Cardiac fibroblast (primary cell): Measurements from ENCODE around the gene MPPE1.
"Not testable (repeated sequence)": the region's sequence is repeated elsewhere in the genome, so short reads cannot be mapped to it uniquely, and the experiment has no call there.

Experiments
- DNase-seq, 2 donors: peaks; one replicate each; pipeline versions ENCODE4 v3.0.0 to v3.0.0-alpha.2; 2010; ENCODE audit warnings: low read depth in 2 of 2
- H3K4me3 ChIP-seq, 2 donors: replicated peaks in 1 of 2; 1 replicate in 1 of 2; 2 replicates in 1 of 2; pipeline ENCODE4 v1.5.1; 2011; ENCODE audit warnings: low read depth in 2 of 2, low read length in 2 of 2, mild to moderate bottlenecking in 2 of 2, moderate library complexity in 1 of 2
- TF ChIP-seq, protein P1 (sequence below): IDR thresholded peaks from one replicate; pipeline ENCODE4 v1.5.1; 2011; ENCODE audit warnings: low read depth, mild to moderate bottlenecking, low read length, inconsistent platforms

MPPE1 gene

GRCh38 chr18:11859282-11859830 lies 48.8 kb downstream of the MPPE1 start:
- TF ChIP-seq, protein P1, sequence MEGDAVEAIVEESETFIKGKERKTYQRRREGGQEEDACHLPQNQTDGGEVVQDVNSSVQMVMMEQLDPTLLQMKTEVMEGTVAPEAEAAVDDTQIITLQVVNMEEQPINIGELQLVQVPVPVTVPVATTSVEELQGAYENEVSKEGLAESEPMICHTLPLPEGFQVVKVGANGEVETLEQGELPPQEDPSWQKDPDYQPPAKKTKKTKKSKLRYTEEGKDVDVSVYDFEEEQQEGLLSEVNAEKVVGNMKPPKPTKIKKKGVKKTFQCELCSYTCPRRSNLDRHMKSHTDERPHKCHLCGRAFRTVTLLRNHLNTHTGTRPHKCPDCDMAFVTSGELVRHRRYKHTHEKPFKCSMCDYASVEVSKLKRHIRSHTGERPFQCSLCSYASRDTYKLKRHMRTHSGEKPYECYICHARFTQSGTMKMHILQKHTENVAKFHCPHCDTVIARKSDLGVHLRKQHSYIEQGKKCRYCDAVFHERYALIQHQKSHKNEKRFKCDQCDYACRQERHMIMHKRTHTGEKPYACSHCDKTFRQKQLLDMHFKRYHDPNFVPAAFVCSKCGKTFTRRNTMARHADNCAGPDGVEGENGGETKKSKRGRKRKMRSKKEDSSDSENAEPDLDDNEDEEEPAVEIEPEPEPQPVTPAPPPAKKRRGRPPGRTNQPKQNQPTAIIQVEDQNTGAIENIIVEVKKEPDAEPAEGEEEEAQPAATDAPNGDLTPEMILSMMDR = no peak
- no peak for DNase-seq
- no peak overlapping the region for H3K4me3 ChIP-seq

DNA sequence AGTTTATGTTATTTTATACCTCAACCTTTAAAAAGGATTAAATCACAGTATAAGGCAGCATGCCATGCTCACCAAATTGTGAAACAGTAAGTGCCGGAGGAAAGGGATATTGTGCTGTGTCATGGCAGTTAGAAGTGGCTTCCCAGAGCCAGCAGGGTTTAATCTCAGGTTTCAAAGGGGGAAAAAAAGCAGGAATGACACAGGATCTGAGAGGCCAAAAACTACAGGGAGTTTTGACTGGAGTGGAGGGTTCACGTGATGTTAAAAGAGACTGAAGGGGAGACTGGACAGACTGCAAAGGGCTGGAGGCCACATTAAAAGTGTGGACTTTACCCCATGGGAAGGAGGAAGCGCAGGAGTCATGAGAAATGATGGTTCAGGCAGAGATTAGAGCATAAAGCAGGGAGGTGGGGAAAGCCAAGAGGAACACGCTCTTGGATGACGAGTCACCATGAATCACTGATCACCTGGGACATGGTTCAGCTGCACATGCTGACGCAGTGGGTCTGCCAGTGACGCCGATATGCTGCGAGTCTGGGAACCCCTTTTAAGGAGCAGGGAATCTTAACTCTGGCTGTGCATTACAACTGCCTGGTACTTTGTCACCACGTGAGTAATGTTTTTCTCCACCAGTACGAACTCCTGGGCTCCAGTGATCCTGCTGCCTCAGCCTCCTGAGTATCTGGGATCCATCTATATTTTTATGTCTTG lies 50.8 kb downstream of the MPPE1 start:
- TF ChIP-seq, protein P1 = no peak
- peak; percentile 99 to 100 for DNase-seq
- no peak overlapping the region for H3K4me3 ChIP-seq

DNA sequence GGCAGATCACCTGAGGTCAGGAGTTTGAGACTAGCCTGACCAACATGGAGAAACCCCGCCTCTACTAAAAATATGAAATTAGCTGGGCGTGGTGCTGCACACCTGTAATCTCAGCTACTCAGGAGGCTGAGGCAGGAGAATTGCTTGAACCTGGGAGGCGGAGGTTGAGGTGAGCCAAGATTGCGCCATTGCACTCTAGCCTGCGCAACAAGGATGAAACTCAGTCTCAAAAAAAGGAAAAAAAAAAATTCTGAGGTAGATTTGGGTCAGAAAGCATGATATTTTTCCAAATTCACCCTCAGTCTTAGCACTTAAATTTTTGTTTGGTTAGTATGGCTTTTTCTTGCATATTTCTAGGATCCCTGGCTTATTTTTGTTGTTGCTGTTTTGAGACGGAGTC lies 53.6 kb downstream of the MPPE1 start:
- DNase-seq, H3K4me3 ChIP-seq: not testable (repeated sequence)

GRCh38 chr18:11851806-11852337 lies 56.2 kb downstream of the MPPE1 start:
- TF ChIP-seq, protein P1 = no peak
- peak in 1 of 2 donors; percentile 48 for DNase-seq
- peak overlapping the region; percentile 98 for H3K4me3 ChIP-seq

DNA sequence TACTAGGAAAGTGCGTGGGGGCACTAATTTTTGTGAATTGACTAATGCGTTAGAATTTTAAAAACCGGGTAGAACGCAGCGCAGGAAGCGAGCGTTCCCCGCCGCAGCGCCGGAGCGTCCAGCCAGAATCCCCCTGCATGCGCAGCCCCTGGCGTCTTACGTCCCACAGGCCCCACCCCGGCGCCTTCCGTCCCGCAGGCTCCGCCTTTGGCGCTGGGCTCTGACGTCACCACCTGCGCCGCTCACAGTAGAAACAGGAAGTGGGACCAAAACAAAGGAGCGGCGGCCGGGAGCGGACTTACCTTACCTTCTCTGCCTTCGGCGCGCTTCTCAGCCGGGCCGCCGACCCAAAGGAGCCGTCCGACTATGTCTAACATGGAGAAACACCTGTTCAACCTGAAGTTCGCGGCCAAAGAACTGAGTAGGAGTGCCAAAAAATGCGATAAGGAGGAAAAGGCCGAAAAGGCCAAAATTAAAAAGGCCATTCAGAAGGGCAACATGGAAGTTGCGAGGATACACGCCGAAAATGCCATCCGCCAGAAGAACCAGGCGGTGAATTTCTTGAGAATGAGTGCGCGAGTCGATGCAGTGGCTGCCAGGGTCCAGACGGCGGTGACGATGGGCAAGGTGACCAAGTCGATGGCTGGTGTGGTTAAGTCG lies 56.8 kb downstream of the MPPE1 start, which contains the start of gene CHMP1B:
Gene CHMP1B (plus strand): TSS at position 268 of the 660 bp plus-strand sequence. CDS start 99 bp downstream, at position 367.
- H3K4me3 ChIP-seq = peak within 1 kb of the TSS; percentile 98
- TF ChIP-seq, protein P1 = no peak
- DNase-seq = peak; percentile 98

- H3K4me3 ChIP-seq = peak overlapping the region; percentile 98
- DNase-seq = peak; percentile 85 to 87
- TF ChIP-seq, protein P1 = no peak
Measured at GRCh38 chr18:11850821-11851145, 57.3 kb downstream of the MPPE1 start.

DNA sequence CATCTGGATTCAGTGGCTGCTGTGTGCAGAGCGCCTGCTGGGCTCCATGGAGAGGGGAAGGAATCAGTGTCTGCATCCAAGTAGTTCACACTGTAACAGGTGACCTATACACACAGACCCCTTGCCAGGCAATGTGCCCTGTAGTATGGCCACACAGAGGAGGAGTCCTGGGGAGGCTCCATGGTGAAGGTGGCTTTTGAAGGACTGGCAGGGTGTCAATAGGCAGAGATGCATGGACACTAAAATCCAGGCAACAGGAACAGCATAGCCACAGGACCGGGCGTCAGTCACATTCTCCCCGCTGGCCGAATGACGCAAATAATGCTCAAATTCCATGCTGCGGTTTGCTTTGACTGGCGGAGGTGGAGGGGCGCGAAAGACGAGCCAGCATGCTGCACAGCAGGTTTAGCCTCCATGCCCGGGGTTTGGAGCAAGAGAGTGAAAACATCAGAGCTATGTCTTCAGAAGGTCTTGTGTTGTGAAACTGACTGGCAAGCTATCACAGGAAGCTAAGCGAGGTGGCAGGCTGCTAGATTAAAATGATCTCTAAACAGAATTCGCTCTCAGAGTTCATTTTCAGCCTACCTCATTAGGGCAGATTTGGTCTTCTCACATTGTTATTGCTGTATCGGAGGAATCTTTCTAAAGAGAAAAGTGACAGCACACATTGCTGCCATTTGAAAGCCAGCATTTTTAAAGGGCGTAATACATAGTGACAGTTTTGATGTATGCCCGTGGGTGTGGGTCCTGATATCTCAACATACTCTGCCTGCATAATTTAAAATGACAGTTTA lies 58.1 kb downstream of the MPPE1 start:
- TF ChIP-seq, protein P1 = no peak
- DNase-seq = peak; percentile 94
- peak overlapping the region; percentile 98 for H3K4me3 ChIP-seq
